Measurements from ENCODE around the gene LRRC27. TPM values are rescaled to one million over a fixed set of nuclear protein-coding genes. Genes with fewer than 3 reads are reported as not detected.
A peak's percentile ranks its signal among the peaks of the same experiment; 100 is the strongest.

LRRC27 gene
- total RNA-seq, 1 experiment from 2014 or later: 4.1 TPM

DNA sequence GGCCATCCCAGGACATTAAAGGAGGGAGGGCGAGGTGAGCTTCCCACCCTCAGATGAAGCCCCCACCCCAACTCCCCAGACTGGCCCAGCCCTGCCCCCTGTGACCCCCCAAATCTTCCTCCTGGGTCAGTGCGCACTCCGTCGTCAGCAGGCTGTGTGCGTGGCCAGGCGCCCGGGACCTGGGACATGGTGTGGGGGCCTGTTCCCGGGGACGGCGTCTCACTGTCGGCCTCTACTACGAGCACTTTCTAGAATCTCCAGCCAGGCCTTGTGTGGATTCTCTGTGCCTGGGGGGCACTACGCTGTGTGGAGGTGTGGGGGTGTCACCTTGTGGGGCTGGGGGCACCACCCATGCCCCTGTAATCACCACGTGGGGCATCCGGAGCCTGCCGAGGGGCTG, 74.8 kb downstream of the LRRC27 start:
- ATAC-seq: no peak
- DNase-seq (ENCODE audit: low read depth, low spot score): no peak
- Histone ChIP-seq H3K9ac (ENCODE audit: low read length) (peak overlapping the region; percentile 35; the same call in 1 of the 2 replicates), H3K27ac (ENCODE audit: low read depth, low read length) (peak overlapping the region; percentile 83), H3K4me2 (ENCODE audit: low read length) (peak overlapping the region; percentile 62), H3K79me2 (ENCODE audit: insufficient read depth, low read length) (peaks cover 47% of the 10 kb centered on the region), H3K36me3 (ENCODE audit: control insufficient read depth in 1 of 2, insufficient read depth in 2 of 2, low read length in 2 of 2) (no peaks in the 10 kb centered on the region), H4K20me1 (ENCODE audit: insufficient read depth) (no peaks in the 10 kb centered on the region), H3K9me3 (ENCODE audit: control insufficient read depth in 1 of 2, insufficient read depth in 1 of 2, low read depth in 1 of 2, low read length in 2 of 2) (no peaks in the 10 kb centered on the region), H2AFZ (ENCODE audit: low read depth, low read length, poor library complexity, severe bottlenecking) (no peak overlapping the region), H3K4me3 (replicated peaks in 1 of 2; ENCODE audit: low read depth in 1 of 2, low read length in 2 of 2) (no peak overlapping the region), H3K4me1 (ENCODE audit: control insufficient read depth in 1 of 2, insufficient read depth in 2 of 2, low read length in 2 of 2) (peaks cover 15 to 23% of the 10 kb centered on the region in 2 experiments; a peak in 3 of 4 replicates), H3K9me2 (ENCODE audit: insufficient read depth) (no peaks in the 10 kb centered on the region), H3K27me3 (ENCODE audit: insufficient read depth, low read length) (no peaks in the 10 kb centered on the region)
- TF ChIP-seq, protein P1, sequence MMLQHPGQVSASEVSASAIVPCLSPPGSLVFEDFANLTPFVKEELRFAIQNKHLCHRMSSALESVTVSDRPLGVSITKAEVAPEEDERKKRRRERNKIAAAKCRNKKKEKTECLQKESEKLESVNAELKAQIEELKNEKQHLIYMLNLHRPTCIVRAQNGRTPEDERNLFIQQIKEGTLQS (IDR thresholded peaks at IDR 0.05): no peak
- TF ChIP-seq YY1 (IDR thresholded peaks at IDR 0.05; ENCODE audit: extremely low read depth, insufficient replicate concordance, low read depth, low read length) (no peak), EZH2phosphoT487 (IDR thresholded peaks at IDR 0.05; ENCODE audit: borderline replicate concordance) (no peak), SP1 (IDR thresholded peaks at IDR 0.05; ENCODE audit: low read depth) (no peak), RAD21 (IDR thresholded peaks at IDR 0.05; ENCODE audit: low read depth) (no peak), EGR1 (IDR thresholded peaks at IDR 0.05; ENCODE audit: low read depth) (no peak), FOSL1 (IDR thresholded peaks at IDR 0.05; ENCODE audit: low read depth) (no peak), ELF1 (IDR thresholded peaks at IDR 0.05; ENCODE audit: borderline replicate concordance, low read depth) (no peak), JUND (IDR thresholded peaks at IDR 0.05) (no peak)
- BruUV-seq (replicated peaks): no TSS peak
- intact Hi-C loops (cut with micrococcal nuclease): no loop called here
- ChIA-PET RAD21 (ENCODE audit: low non-redundant PET in 1 of 2, low total read pairs in 2 of 2, uncharacterized antibody in 2 of 2, unreplicated experiment in 2 of 2) (no interaction called here), CTCF (no interaction called here), POLR2A (no interaction called here)

DNA sequence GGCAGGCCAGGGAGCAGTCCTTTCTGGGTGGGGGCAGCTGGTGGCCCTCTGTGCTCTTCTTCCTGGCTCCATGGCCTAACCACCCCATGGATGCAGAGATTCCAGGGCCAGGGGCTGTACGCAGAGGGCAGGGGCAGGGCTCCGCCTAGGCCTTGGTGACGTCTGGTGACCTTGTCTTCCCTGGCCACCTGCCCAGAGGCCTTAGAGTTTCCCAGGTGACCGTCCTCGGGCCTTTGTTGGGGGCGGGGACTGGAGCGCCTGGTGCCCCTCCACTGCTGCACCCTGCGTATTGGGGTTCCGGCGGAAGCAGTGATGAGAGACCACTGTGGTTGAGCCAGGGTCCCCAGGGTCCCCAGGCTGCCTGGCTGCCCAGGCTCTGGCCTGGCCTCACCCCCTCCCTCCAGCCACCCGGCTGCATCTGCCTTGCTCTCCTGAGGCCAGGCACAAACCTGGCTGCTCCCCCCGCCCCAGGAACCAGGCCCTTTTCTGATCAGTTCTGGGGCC, 75.3 kb downstream of the LRRC27 start:
- H3K36me3 ChIP-seq (ENCODE audit: control insufficient read depth in 1 of 2, insufficient read depth in 2 of 2, low read length in 2 of 2): no peaks in the 10 kb centered on the region
- ATAC-seq (peak; percentile 41), DNase-seq (ENCODE audit: low read depth, low spot score) (no peak)
- BruUV-seq (replicated peaks): no TSS peak
- H3K9ac ChIP-seq (ENCODE audit: low read length): peak overlapping the region; percentile 35; the same call in 1 of the 2 replicates
- H3K27me3 ChIP-seq (ENCODE audit: insufficient read depth, low read length): no peaks in the 10 kb centered on the region
- peak overlapping the region; percentile 62 for H3K4me2 ChIP-seq (ENCODE audit: low read length)
- ChIA-PET CTCF (no interaction called here), POLR2A (no interaction called here), RAD21 (ENCODE audit: low non-redundant PET in 1 of 2, low total read pairs in 2 of 2, uncharacterized antibody in 2 of 2, unreplicated experiment in 2 of 2) (no interaction called here)
- peaks cover 15 to 23% of the 10 kb centered on the region in 2 experiments; a peak in 3 of 4 replicates for H3K4me1 ChIP-seq (ENCODE audit: control insufficient read depth in 1 of 2, insufficient read depth in 2 of 2, low read length in 2 of 2)
- no peaks in the 10 kb centered on the region for H4K20me1 ChIP-seq (ENCODE audit: insufficient read depth)
- peaks cover 44% of the 10 kb centered on the region for H3K79me2 ChIP-seq (ENCODE audit: insufficient read depth, low read length)
- peak overlapping the region in 1 of 2 experiments; percentile 30; a peak in 2 of 4 replicates for H3K4me3 ChIP-seq (replicated peaks in 1 of 2; ENCODE audit: low read depth in 1 of 2, low read length in 2 of 2)
- no peak overlapping the region for H2AFZ ChIP-seq (ENCODE audit: low read depth, low read length, poor library complexity, severe bottlenecking)
- no peak for TF ChIP-seq RAD21 (IDR thresholded peaks at IDR 0.05; ENCODE audit: low read depth)
- TF ChIP-seq, protein P2, sequence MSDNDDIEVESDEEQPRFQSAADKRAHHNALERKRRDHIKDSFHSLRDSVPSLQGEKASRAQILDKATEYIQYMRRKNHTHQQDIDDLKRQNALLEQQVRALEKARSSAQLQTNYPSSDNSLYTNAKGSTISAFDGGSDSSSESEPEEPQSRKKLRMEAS (IDR thresholded peaks at IDR 0.05): no peak
- no peak for TF ChIP-seq TCF7L2 (IDR thresholded peaks at IDR 0.05; ENCODE audit: borderline replicate concordance, extremely low read depth, insufficient read depth, insufficient read length)
- no peak for TF ChIP-seq YY1 (IDR thresholded peaks at IDR 0.05; ENCODE audit: extremely low read depth, insufficient replicate concordance, low read depth, low read length)
- TF ChIP-seq JUND (IDR thresholded peaks at IDR 0.05): no peak
- no peak for TF ChIP-seq ZFX (IDR thresholded peaks at IDR 0.05)
- TF ChIP-seq EGR1 (IDR thresholded peaks at IDR 0.05; ENCODE audit: low read depth): no peak
- TF ChIP-seq SIN3A (IDR thresholded peaks at IDR 0.05; ENCODE audit: low read depth): no peak
- no peak for TF ChIP-seq ELF1 (IDR thresholded peaks at IDR 0.05; ENCODE audit: borderline replicate concordance, low read depth)
- H3K9me2 ChIP-seq (ENCODE audit: insufficient read depth): no peaks in the 10 kb centered on the region
- intact Hi-C loops (cut with micrococcal nuclease): no loop called here
- H3K27ac ChIP-seq (ENCODE audit: low read depth, low read length): peak overlapping the region; percentile 83
- H3K9me3 ChIP-seq (ENCODE audit: control insufficient read depth in 1 of 2, insufficient read depth in 1 of 2, low read depth in 1 of 2, low read length in 2 of 2): no peaks in the 10 kb centered on the region
